K562 (cell line): Measurements from ENCODE around the gene MAD1L1. TPM values are rescaled to one million over a fixed set of nuclear protein-coding genes. Genes with fewer than 3 reads are reported as not detected.
A peak's percentile ranks its signal among the peaks of the same experiment; 100 is the strongest.

Source experiments
- ATF1 ChIP-seq, 2 experiments: fragments of 450-650 bp in 1 of 2; IDR thresholded peaks; 2 replicates each; pipeline ENCODE4 v1.6.1; 2016; ENCODE audit warnings: missing compliant biosample characterization in 1 of 2, missing genetic modification characterization in 1 of 2
- CBX1 ChIP-seq: sonication (generic); IDR thresholded peaks from 2 replicates; pipeline ENCODE4 v1.6.1; 2016; ENCODE audit warnings: antibody characterized with exemption, low read depth, mild to moderate bottlenecking
- FOSL1 ChIP-seq: fragments of 200-800 bp; sonication (Bioruptor generic); conservative IDR thresholded peaks from 2 replicates; pipeline ENCODE4 v1.6.1; 2016; ENCODE audit warnings: missing genetic modification characterization, missing compliant biosample characterization
- KHSRP ChIP-seq: fragments of 450-650 bp; IDR thresholded peaks from 2 replicates; pipeline ENCODE4 v1.6.1; 2017
- KLF6 ChIP-seq: fragments of 250-450 bp; sonication (Bioruptor Pico); IDR thresholded peaks from 2 replicates; pipeline ENCODE4 v1.4.0; 2020; ENCODE audit warnings: mild to moderate bottlenecking, moderate library complexity, borderline replicate concordance
- MAZ ChIP-seq, 2 experiments: fragments of 450-650 bp in 1 of 2; sonication (generic) in 1 of 2; formaldehyde crosslinking; IDR thresholded peaks in 1 of 2; conservative IDR thresholded peaks in 1 of 2; 2 replicates each; pipeline versions ENCODE4 v1.4.0 to v1.5.0; 2020; ENCODE audit warnings: mild to moderate bottlenecking in 1 of 2, missing genetic modification reagents in 1 of 2
- MXI1 ChIP-seq: IDR thresholded peaks from 2 replicates; pipeline ENCODE4 v1.6.1; 2011; ENCODE audit warnings: low read depth, mild to moderate bottlenecking, improper control_type of control experiment, low read length
- NCOA6 ChIP-seq: fragments of 450-650 bp; IDR thresholded peaks from 2 replicates; pipeline ENCODE4 v1.6.1; 2017; ENCODE audit warnings: mild to moderate bottlenecking
- NR1H2 ChIP-seq: sonication (generic); formaldehyde crosslinking; IDR thresholded peaks from 2 replicates; pipeline ENCODE4 v1.4.0; 2020; ENCODE audit warnings: mild to moderate bottlenecking, missing genetic modification reagents
- SNRNP70 ChIP-seq: fragments of 200-400 bp; formaldehyde crosslinking; optimal IDR thresholded peaks from 2 replicates; pipeline ENCODE3; 2017; ENCODE audit warnings: low read depth, low read length
- STAT5A ChIP-seq: IDR thresholded peaks from 2 replicates; pipeline ENCODE4 v1.6.1; 2012; ENCODE audit warnings: low read length, inconsistent platforms, borderline replicate concordance
- ZNF134 ChIP-seq: fragments of 250-450 bp; sonication (Bioruptor Pico); conservative IDR thresholded peaks from 2 replicates; pipeline ENCODE4 v1.4.0; 2020
- ZNF75A ChIP-seq: fragments of 450-650 bp; formaldehyde crosslinking; IDR thresholded peaks from 2 replicates; pipeline ENCODE4 v1.4.0; 2020; ENCODE audit warnings: mild to moderate bottlenecking
- polyA plus RNA-seq, 8 experiments: library from polyadenylated mRNA; depleted of rRNA in 4 of 8; stranded (reverse) in 5 of 8; unstranded in 3 of 8; fragments of >200 nt; fragmentation: Nextera tagmentation in 2 of 8; fragmentation: Illumina TruSeq in 1 of 8; extraction: Ambion mirVana in 2 of 8; extraction: Trizol in 1 of 8; gene quantifications; 2 replicates each; pipeline versions ENCODE4 v1.2.1 to v1.2.3, GENCODE V29; 2011 to 2014; ENCODE audit warnings: inconsistent platforms in 1 of 8, missing spikeins in 1 of 8
- total RNA-seq, 7 experiments: library from RNA; depleted of rRNA in 6 of 7; stranded (reverse); fragments of >200 nt in 6 of 7; fragmentation: Illumina TruSeq in 2 of 7; extraction: Trizol in 2 of 7; gene quantifications; 2 replicates each; pipeline versions ENCODE4 v1.2.1 to v1.2.3, GENCODE V29; 2011 to 2021; ENCODE audit warnings: low replicate concordance in 1 of 7
- TF ChIP-seq, protein P1 (sequence below): fragments of 450-650 bp; IDR thresholded peaks from 2 replicates; pipeline ENCODE4 v1.6.1; 2016; ENCODE audit warnings: borderline replicate concordance
- TF ChIP-seq, protein P2 (sequence below), 3 experiments: fragments of 200-800 bp in 1 of 3; fragments of 250-450 bp in 1 of 3; fragments of 450-650 bp in 1 of 3; sonication (Bioruptor Pico) in 1 of 3; sonication (Bioruptor generic) in 1 of 3; formaldehyde crosslinking in 1 of 3; IDR thresholded peaks; 2 replicates each; pipeline versions ENCODE4 v1.6.1 to v1.8.0; 2016 to 2022; ENCODE audit warnings: mild to moderate bottlenecking in 2 of 3, missing genetic modification characterization in 2 of 3, missing compliant biosample characterization in 1 of 3, moderate library complexity in 1 of 3
- TF ChIP-seq, protein P3 (sequence below): IDR thresholded peaks from 2 replicates; pipeline ENCODE4 v1.6.1; 2014; ENCODE audit warnings: antibody characterized with exemption
- TF ChIP-seq, protein P4 (sequence below): fragments of 450-650 bp; IDR thresholded peaks from 2 replicates; pipeline ENCODE4 v1.7.1; 2018; ENCODE audit warnings: mild to moderate bottlenecking, low read depth; ENCODE audit not compliant: partially characterized antibody

The MAD1L1 gene
- total and polyA plus RNA-seq, 9 of the 15 experiments (the other 6 are each of a cell fraction or from before 2014, with no cell fraction given) = 1.7 to 89.7 (median 18.0) TPM

DNA sequence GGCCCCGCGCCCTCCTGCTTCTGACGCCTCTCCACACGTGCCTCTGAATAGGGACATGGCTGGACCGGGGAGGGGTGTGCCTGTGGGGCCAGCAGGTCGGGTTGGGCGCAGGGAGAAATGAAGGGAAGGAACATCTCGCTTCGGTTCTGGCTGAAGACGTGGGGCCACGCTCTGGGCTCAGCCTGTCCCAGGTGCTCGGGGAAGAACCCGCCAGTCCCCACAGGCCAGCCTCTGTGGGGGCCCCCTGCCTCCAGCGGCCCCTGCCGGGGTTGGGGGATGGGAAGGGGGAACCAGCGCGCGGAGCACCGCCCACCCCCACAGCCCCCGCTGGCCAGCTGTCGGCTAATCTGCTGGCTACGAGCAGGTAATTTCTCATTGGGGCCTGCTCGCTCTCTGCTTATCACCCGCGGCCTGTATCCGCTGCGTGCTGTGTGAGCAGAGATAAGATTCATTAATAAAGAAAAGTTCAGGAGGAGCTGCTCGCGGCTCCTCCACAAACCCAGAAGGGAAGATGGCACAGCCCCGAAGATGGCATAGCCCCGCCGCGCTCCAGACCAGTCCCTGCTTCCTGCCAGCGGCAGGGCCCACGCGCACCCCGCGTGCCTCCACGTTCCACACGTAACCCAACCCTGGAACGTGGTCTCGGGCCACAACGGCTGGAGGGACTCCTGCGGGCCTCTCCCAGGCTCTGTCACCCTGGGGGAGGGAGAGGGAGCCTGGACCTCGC is 376.4 kb downstream of the MAD1L1 start (continued):
- TF ChIP-seq, protein P1, sequence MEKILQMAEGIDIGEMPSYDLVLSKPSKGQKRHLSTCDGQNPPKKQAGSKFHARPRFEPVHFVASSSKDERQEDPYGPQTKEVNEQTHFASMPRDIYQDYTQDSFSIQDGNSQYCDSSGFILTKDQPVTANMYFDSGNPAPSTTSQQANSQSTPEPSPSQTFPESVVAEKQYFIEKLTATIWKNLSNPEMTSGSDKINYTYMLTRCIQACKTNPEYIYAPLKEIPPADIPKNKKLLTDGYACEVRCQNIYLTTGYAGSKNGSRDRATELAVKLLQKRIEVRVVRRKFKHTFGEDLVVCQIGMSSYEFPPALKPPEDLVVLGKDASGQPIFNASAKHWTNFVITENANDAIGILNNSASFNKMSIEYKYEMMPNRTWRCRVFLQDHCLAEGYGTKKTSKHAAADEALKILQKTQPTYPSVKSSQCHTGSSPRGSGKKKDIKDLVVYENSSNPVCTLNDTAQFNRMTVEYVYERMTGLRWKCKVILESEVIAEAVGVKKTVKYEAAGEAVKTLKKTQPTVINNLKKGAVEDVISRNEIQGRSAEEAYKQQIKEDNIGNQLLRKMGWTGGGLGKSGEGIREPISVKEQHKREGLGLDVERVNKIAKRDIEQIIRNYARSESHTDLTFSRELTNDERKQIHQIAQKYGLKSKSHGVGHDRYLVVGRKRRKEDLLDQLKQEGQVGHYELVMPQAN = 0 out of 2 replicates have a peak, but pooled peaks have one; percentile 12
- TF ChIP-seq, protein P2, sequence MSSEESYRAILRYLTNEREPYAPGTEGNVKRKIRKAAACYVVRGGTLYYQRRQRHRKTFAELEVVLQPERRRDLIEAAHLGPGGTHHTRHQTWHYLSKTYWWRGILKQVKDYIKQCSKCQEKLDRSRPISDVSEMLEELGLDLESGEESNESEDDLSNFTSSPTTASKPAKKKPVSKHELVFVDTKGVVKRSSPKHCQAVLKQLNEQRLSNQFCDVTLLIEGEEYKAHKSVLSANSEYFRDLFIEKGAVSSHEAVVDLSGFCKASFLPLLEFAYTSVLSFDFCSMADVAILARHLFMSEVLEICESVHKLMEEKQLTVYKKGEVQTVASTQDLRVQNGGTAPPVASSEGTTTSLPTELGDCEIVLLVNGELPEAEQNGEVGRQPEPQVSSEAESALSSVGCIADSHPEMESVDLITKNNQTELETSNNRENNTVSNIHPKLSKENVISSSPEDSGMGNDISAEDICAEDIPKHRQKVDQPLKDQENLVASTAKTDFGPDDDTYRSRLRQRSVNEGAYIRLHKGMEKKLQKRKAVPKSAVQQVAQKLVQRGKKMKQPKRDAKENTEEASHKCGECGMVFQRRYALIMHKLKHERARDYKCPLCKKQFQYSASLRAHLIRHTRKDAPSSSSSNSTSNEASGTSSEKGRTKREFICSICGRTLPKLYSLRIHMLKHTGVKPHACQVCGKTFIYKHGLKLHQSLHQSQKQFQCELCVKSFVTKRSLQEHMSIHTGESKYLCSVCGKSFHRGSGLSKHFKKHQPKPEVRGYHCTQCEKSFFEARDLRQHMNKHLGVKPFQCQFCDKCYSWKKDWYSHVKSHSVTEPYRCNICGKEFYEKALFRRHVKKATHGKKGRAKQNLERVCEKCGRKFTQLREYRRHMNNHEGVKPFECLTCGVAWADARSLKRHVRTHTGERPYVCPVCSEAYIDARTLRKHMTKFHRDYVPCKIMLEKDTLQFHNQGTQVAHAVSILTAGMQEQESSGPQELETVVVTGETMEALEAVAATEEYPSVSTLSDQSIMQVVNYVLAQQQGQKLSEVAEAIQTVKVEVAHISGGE (CRISPR knock-in tag; IDR thresholded peaks at IDR 0.05) = peak in 1 of 3 experiments; percentile 76; a peak in 2 of 6 replicates
- peak; percentile 92 for TF ChIP-seq STAT5A
- TF ChIP-seq, protein P3, sequence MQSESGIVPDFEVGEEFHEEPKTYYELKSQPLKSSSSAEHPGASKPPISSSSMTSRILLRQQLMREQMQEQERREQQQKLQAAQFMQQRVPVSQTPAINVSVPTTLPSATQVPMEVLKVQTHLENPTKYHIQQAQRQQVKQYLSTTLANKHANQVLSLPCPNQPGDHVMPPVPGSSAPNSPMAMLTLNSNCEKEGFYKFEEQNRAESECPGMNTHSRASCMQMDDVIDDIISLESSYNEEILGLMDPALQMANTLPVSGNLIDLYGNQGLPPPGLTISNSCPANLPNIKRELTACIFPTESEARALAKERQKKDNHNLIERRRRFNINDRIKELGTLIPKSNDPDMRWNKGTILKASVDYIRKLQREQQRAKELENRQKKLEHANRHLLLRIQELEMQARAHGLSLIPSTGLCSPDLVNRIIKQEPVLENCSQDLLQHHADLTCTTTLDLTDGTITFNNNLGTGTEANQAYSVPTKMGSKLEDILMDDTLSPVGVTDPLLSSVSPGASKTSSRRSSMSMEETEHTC = peak; percentile 72; the same call in 1 of the 2 replicates
- TF ChIP-seq SNRNP70 = no peak
- peak; percentile 51 for TF ChIP-seq MXI1
- TF ChIP-seq KHSRP = peak; percentile 56; the same call in 1 of the 2 replicates
- TF ChIP-seq NR1H2 (CRISPR knock-in tag) = 0 out of 2 replicates have a peak, but pooled peaks have one; percentile 69
- TF ChIP-seq NCOA6 = no peak
- TF ChIP-seq ATF1 (CRISPR knock-in tag; IDR thresholded peaks at IDR 0.05) = no peak
- TF ChIP-seq ATF1 (tag; IDR thresholded peaks at IDR 0.05) = peak; percentile 77
- peak; percentile 70 for TF ChIP-seq FOSL1 (tag)
- 0 out of 2 replicates have a peak, but pooled peaks have one; percentile 64 for TF ChIP-seq CBX1
- TF ChIP-seq KLF6 (CRISPR knock-in tag) = peak; percentile 34; the same call in 1 of the 2 replicates
- TF ChIP-seq, protein P4, sequence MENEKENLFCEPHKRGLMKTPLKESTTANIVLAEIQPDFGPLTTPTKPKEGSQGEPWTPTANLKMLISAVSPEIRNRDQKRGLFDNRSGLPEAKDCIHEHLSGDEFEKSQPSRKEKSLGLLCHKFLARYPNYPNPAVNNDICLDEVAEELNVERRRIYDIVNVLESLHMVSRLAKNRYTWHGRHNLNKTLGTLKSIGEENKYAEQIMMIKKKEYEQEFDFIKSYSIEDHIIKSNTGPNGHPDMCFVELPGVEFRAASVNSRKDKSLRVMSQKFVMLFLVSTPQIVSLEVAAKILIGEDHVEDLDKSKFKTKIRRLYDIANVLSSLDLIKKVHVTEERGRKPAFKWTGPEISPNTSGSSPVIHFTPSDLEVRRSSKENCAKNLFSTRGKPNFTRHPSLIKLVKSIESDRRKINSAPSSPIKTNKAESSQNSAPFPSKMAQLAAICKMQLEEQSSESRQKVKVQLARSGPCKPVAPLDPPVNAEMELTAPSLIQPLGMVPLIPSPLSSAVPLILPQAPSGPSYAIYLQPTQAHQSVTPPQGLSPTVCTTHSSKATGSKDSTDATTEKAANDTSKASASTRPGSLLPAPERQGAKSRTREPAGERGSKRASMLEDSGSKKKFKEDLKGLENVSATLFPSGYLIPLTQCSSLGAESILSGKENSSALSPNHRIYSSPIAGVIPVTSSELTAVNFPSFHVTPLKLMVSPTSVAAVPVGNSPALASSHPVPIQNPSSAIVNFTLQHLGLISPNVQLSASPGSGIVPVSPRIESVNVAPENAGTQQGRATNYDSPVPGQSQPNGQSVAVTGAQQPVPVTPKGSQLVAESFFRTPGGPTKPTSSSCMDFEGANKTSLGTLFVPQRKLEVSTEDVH = no peak
- TF ChIP-seq MAZ (CRISPR knock-in tag; conservative IDR thresholded peaks at IDR 0.05 in 1 of 2, IDR thresholded peaks at IDR 0.05 in 1 of 2) = peak; percentile 90 to 92
- TF ChIP-seq ZNF75A (CRISPR knock-in tag) = no peak
- TF ChIP-seq ZNF134 (CRISPR knock-in tag) = 0 out of 2 replicates have a peak, but pooled peaks have one; percentile 44
